ENCODE measurements around the gene NOC2L.

- TF ChIP-seq EZH2 (IDR thresholded peaks at IDR 0.05) (no peak), CTCF (IDR thresholded peaks at IDR 0.05) (no peak), EZH2phosphoT487 (IDR thresholded peaks at IDR 0.05) (no peak)
Observed at GRCh38 chr1:972726-973458, 13.8 kb upstream of the NOC2L start.

All from neural progenitor cell (in vitro differentiated cells).